GM18861 (cell line): ENCODE measurements around the gene GRIPAP1.
"Not testable (repeated sequence)": the region's sequence is repeated elsewhere in the genome, so short reads cannot be mapped to it uniquely, and the experiment has no call there.

Source experiments
- ATAC-seq: cut with Tn5 transposase; IDR thresholded peaks from one replicate; pipeline ENCODE4 v1.9.1; 2021; ENCODE audit not compliant: unreplicated experiment

GRIPAP1 gene

GRCh38 chrX:48996969-48997368, 5.1 kb downstream of the GRIPAP1 start:
- ATAC-seq: no peak

- no peak for ATAC-seq
Observed at GRCh38 chrX:48992341-48992740, 9.7 kb downstream of the GRIPAP1 start.

- ATAC-seq: no peak
Observed at GRCh38 chrX:48989483-48989882, 12.6 kb downstream of the GRIPAP1 start.

GRCh38 chrX:48983896-48984295, 18.2 kb downstream of the GRIPAP1 start:
- ATAC-seq: no peak

GRCh38 chrX:48983081-48983480, 19.0 kb downstream of the GRIPAP1 start:
- no peak for ATAC-seq

GRCh38 chrX:48981178-48981577, 20.9 kb downstream of the GRIPAP1 start:
- ATAC-seq: no peak

- ATAC-seq: not testable (repeated sequence)
Observed at GRCh38 chrX:48980341-48980740, 21.7 kb downstream of the GRIPAP1 start.

- no peak for ATAC-seq
Observed at GRCh38 chrX:48978226-48978625, 23.8 kb downstream of the GRIPAP1 start.

GRCh38 chrX:48976086-48976485, 26.0 kb downstream of the GRIPAP1 start:
- ATAC-seq: no peak

- no peak for ATAC-seq
Observed at GRCh38 chrX:48975541-48975940, 26.5 kb downstream of the GRIPAP1 start.

- ATAC-seq: no peak
Observed at GRCh38 chrX:48975041-48975440, 27.0 kb downstream of the GRIPAP1 start.

- no peak for ATAC-seq
Observed at GRCh38 chrX:48974574-48974973, 27.5 kb downstream of the GRIPAP1 start.

- ATAC-seq: no peak
Observed at GRCh38 chrX:48974033-48974432, 28.0 kb downstream of the GRIPAP1 start.

GRCh38 chrX:48972220-48973164, 29.6 kb downstream of the GRIPAP1 start:
- no peak for ATAC-seq

- no peak for ATAC-seq
Observed at GRCh38 chrX:48971249-48972219, 30.5 kb downstream of the GRIPAP1 start, which contains the start of gene KCND1. Gene KCND1, minus strand, starts transcription at chrX:48971844. Its CDS starts 1,573 bp downstream, at chrX:48970271.

GRCh38 chrX:48969471-48969870, 32.6 kb downstream of the GRIPAP1 start:
- no peak for ATAC-seq

- ATAC-seq: no peak
Observed at GRCh38 chrX:48968377-48968776, 33.7 kb downstream of the GRIPAP1 start.

GRCh38 chrX:48966796-48967579, 35.1 kb downstream of the GRIPAP1 start:
- ATAC-seq: no peak

- ATAC-seq: no peak
Observed at GRCh38 chrX:48965959-48966358, 36.1 kb downstream of the GRIPAP1 start.

GRCh38 chrX:48961585-48962091, 40.4 kb downstream of the GRIPAP1 start:
- ATAC-seq: no peak
